Non-pigmented ciliary epithelial cell (primary cell): ENCODE measurements around the gene MAMDC2.

Experiments
- DNase-seq: peaks from one replicate; pipeline ENCODE4 v3.0.0-alpha.2; 2010; ENCODE audit warnings: low read depth

Gene MAMDC2

GRCh38 chr9:70261131-70261870 lies 217.7 kb downstream of the MAMDC2 start:
- no peak for DNase-seq

GRCh38 chr9:70262366-70262765 lies 218.7 kb downstream of the MAMDC2 start:
- no peak for DNase-seq

GRCh38 chr9:70262948-70263347 lies 219.3 kb downstream of the MAMDC2 start:
- DNase-seq = no peak

- no peak for DNase-seq
These were observed 219.8 kb downstream of the MAMDC2 start for GRCh38 chr9:70263421-70263820.
